ENCODE data around the gene SGMS1.

Gene SGMS1

GRCh38 chr10:50398381-50398780, 225.4 kb downstream of the SGMS1 start:
- no peak for DNase-seq (ENCODE audit: low read depth)
- no peak for TF ChIP-seq CTCF (IDR thresholded peaks at IDR 0.05; ENCODE audit: control insufficient read depth, insufficient read depth, low read depth, low read length, missing control alignments)
- H3K4me3 ChIP-seq (ENCODE audit: control insufficient read depth, low read depth, low read length) = no peak overlapping the region

- TF ChIP-seq CTCF (IDR thresholded peaks at IDR 0.05; ENCODE audit: control insufficient read depth, insufficient read depth, low read depth, low read length, missing control alignments) = no peak
- DNase-seq (ENCODE audit: low read depth) = no peak
- no peak overlapping the region for H3K4me3 ChIP-seq (ENCODE audit: control insufficient read depth, low read depth, low read length)
Measured at GRCh38 chr10:50397312-50398140, 226.2 kb downstream of the SGMS1 start.

GRCh38 chr10:50396491-50397311, 227.1 kb downstream of the SGMS1 start:
- no peak for DNase-seq (ENCODE audit: low read depth)

GRCh38 chr10:50395851-50396250, 227.9 kb downstream of the SGMS1 start:
- TF ChIP-seq CTCF (IDR thresholded peaks at IDR 0.05; ENCODE audit: control insufficient read depth, insufficient read depth, low read depth, low read length, missing control alignments) = no peak
- H3K4me3 ChIP-seq (ENCODE audit: control insufficient read depth, low read depth, low read length) = no peak overlapping the region
- DNase-seq (ENCODE audit: low read depth) = no peak

More at GRCh38 chr10:50396491-50397311, 227.1 kb downstream of the SGMS1 start:
- H3K4me3 ChIP-seq (ENCODE audit: control insufficient read depth, low read depth, low read length) = no peak overlapping the region
- no peak for TF ChIP-seq CTCF (IDR thresholded peaks at IDR 0.05; ENCODE audit: control insufficient read depth, insufficient read depth, low read depth, low read length, missing control alignments)

GRCh38 chr10:50395271-50395670, 228.5 kb downstream of the SGMS1 start:
- no peak overlapping the region for H3K4me3 ChIP-seq (ENCODE audit: control insufficient read depth, low read depth, low read length)
- DNase-seq (ENCODE audit: low read depth) = peak; percentile 38
- TF ChIP-seq CTCF (IDR thresholded peaks at IDR 0.05; ENCODE audit: control insufficient read depth, insufficient read depth, low read depth, low read length, missing control alignments) = no peak

GRCh38 chr10:50394832-50395231, 228.9 kb downstream of the SGMS1 start:
- DNase-seq (ENCODE audit: low read depth) = no peak
- H3K4me3 ChIP-seq (ENCODE audit: control insufficient read depth, low read depth, low read length) = no peak overlapping the region
- TF ChIP-seq CTCF (IDR thresholded peaks at IDR 0.05; ENCODE audit: control insufficient read depth, insufficient read depth, low read depth, low read length, missing control alignments) = no peak

Measured in AG09309 (cell line).